ENCODE results near the gene ADGRD1.

Gene ADGRD1

DNA sequence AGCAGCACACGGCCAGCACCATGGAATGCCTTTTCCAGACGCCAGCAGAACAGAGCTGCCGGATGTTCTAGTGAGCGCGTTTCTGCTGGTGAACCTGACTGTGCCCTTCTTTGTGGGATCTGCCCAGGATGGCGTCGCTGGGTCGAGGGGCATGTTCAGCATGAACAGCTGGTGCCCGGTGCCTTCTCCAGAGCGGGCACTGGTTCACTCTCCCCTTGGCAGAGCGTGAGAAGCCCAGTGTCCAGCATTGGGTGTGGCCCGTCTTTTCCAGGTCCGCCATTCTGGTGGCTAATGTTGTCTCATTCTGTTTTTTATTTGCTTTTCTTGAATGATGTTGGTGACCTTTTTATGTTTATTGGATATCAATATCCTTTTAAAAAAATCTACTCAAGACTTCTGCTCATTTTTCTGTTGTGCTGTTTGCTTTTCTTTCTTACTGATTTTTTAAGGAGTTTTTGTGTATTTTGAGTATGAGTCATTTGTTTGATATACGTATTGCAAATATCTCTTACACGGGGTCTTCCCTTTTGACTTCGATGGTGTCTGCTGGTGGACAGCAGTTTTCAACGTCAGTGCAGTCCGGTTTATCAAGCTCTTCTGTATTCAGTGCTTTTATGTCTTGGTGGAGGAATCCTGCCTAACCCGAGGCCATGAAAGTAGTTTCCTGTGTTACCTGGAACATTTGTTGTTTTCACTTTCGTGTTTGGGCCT is 74.3 kb downstream of the ADGRD1 start:
- DNase-seq: no peak

DNA sequence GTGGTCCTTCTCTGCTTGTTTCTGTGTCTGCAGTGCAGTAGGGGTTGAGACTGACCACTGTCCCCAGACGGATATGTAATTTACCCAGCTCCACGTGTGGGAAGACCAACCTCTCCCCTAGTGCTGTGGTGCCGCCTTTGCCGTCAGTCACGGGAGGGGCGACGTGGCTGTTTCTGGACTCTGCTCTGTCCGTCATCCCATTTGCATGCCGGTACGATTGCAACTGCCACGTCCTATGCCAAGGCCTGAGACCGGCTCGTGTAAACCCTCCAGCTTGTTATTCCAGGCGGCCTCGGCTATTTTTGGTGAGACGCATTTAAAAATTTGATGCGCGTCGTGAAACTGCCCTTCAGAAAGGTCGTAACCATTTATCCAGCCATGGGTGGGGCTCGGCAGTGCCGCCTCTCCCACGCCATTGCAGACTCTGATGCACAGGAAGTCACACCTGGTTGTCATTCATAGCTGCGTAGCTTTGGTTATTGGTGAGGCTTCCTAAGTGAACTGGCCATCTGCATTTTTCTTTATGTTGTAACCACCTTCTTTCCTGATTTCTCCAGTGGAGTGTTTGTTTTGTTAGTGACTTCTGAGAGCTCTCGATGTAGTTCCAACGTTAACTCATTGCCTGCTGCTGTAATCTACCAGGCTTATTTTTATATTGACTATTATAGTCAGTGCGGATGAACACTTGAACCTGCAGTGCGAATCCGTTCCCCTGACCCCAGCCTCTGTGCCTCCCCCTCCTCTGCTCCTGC is 75.1 kb downstream of the ADGRD1 start:
- no peak for DNase-seq

GRCh38 chr12:131030472-131031328 is 77.0 kb downstream of the ADGRD1 start:
- DNase-seq: no peak

GRCh38 chr12:131032082-131032750 is 78.5 kb downstream of the ADGRD1 start:
- DNase-seq: no peak

DNA sequence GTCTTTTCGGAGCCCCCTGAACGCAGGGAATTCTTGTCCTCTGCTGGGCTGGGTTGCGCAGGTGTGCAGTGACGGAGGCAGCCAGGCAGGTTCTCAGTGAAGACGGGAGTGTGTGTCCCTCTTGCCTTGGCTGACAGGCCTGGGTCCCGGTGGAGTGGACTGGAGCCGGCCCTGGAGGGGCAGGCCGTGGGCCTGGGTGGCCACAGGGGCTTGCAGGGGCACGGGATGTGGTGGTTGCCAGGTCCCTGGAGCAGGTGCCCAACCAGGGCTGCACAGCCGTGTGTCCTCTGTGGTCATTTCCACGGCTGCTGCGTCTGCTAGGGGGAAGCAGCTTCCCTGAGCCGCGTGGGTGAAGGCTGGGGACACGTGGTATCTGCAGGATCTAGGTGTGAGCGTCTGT is 79.8 kb downstream of the ADGRD1 start:
- DNase-seq: no peak

- DNase-seq: no peak
Observed at GRCh38 chr12:131033886-131034482, 80.3 kb downstream of the ADGRD1 start.

GRCh38 chr12:131034631-131035244 is 81.0 kb downstream of the ADGRD1 start:
- DNase-seq: peak; percentile 73

- DNase-seq: no peak
Observed at GRCh38 chr12:131035245-131035681, 81.6 kb downstream of the ADGRD1 start.

- no peak for DNase-seq
Observed at GRCh38 chr12:131038159-131038558, 84.5 kb downstream of the ADGRD1 start.

- no peak for DNase-seq
Observed at GRCh38 chr12:131038961-131039950, 85.5 kb downstream of the ADGRD1 start.

GRCh38 chr12:131040491-131040890 is 86.8 kb downstream of the ADGRD1 start:
- no peak for DNase-seq

- no peak for DNase-seq
Observed at GRCh38 chr12:131041216-131041967, 87.7 kb downstream of the ADGRD1 start.

- DNase-seq: no peak
Observed at GRCh38 chr12:131041968-131042833, 88.5 kb downstream of the ADGRD1 start.

DNA sequence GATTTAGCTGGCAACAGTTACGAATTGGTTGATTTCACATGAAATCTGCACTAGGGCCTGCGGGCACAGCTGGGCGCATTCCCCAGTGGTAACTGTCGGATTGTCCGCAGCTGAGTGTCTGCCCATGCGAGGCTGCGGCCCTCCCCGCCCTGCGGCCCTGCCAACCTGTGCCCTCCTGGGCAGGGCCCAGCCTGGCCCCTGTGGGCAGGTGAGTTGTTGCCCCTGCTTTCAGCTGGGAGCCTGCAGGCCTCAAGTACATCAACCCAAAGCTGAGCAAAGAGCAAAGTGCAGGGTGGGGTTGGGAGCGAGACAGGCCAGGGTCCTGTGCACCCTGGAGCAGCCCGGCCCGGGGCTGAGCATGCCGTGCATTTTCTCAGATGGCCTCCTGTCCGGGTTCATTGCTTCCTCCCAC is 89.1 kb downstream of the ADGRD1 start:
- no peak for DNase-seq

GRCh38 chr12:131043401-131043871 is 89.7 kb downstream of the ADGRD1 start:
- no peak for DNase-seq

DNA sequence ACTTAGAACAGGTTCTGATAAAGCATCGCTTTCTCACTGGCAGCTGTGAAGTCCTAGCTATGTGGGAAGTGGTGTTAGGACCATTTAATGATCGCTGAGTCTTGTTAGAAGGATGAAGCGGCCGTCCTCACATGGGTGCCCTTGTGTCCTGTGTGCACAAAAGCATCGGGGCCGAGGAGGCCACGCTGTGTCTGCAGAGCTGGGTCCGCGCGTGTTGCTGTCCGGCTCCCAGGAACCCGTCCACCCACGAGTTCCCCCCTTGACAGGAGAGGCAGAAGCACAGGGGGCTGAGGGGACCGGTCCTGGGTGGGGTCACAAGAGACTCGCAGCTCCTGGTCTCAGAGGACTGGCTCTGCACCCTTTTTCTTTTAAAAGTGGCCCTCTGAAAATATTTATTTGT is 90.4 kb downstream of the ADGRD1 start:
- DNase-seq: no peak

DNA sequence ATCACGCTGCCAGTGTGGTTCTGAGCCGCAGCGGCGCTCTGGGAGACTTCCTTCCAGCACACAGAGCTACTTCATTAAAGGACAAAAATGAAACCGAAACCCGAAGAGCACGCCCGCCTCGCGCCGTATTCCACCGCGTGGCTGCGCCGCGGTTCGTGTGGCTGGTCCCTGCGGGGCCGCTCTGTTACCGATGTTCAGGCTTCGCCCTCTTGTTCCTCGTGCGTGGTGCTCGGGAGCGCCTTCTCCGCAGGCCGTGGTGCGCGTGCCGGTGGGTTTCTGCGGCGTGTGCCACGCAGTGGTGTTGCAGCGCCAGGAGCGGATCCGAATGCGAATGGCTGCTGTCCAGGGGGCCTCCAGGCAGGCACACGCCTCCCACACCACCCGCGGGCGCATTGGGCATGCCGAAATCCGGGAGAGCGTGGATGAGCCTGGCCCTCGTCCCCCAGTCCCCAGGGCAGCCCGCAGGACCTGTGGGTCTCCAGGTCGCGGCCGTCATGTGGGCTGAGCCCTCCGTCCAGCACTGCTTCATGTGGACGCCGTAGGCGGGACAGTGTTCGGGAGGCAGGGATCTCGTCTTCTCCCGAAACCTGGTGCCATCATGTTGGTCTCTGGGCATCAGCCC is 91.2 kb downstream of the ADGRD1 start:
- no peak for DNase-seq

All from islet precursor cell (in vitro differentiated cells).